ENCODE measurements around the gene MCC.

GRCh38 chr5:113269023-113269997 lies 218.9 kb downstream of the MCC start:
- TF ChIP-seq POLR2A (IDR thresholded peaks at IDR 0.05) (no peak), CTCF (IDR thresholded peaks at IDR 0.05) (no peak)
